SW480 (cell line): ENCODE data around the gene GPR152.
"Not testable (repeated sequence)": the region's sequence is repeated elsewhere in the genome, so short reads cannot be mapped to it uniquely, and the experiment has no call there.

ENCODE experiments used
- DNase-seq: peaks from one replicate; pipeline ENCODE4 v3.0.0-alpha.2; 2016; ENCODE audit warnings: low spot score

Gene GPR152

DNA sequence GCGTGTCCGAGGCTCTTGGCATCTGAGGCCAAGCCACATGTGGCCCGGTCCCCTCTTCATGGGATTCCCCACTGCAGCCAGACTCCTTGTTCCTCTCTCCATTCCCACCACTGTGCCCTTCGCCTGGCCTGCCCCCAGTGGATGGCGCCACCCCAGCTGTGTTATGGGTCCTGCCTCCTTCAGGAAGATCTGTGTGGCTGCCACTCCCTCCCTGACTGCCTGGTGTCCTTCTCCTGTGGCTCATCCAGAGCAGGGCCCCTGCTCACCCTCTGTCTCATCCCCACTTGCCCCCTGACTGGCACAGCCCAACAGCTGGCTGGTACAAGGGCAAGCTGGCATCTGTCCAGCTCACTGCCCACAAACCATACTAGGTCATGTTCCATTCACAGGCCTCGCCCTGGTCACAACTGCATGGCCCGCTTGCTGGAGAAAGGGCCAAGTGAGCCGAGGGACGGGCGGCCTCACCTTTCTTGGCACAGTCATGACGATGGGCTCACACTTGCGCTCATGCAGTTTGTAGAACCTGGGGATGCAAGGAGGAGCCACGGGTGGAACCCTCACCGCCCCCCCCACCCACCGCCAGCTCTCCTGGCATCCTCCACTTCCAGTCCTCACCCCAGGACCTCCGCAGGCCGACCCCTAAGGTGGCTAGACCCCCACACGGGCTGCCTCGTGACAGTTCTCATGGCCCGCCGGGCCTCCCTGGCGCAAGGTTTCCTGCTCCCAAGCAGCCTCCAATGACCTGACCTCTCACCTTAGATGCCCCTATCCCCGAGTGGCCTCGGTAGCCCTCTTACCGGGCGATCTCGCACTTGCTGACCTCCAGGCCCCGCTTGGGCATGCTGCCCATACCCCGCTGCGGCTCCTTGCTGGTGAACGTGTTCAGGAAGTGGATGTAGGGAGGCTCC lies 13.0 kb downstream of the GPR152 start:
- DNase-seq = peak; percentile 60

DNA sequence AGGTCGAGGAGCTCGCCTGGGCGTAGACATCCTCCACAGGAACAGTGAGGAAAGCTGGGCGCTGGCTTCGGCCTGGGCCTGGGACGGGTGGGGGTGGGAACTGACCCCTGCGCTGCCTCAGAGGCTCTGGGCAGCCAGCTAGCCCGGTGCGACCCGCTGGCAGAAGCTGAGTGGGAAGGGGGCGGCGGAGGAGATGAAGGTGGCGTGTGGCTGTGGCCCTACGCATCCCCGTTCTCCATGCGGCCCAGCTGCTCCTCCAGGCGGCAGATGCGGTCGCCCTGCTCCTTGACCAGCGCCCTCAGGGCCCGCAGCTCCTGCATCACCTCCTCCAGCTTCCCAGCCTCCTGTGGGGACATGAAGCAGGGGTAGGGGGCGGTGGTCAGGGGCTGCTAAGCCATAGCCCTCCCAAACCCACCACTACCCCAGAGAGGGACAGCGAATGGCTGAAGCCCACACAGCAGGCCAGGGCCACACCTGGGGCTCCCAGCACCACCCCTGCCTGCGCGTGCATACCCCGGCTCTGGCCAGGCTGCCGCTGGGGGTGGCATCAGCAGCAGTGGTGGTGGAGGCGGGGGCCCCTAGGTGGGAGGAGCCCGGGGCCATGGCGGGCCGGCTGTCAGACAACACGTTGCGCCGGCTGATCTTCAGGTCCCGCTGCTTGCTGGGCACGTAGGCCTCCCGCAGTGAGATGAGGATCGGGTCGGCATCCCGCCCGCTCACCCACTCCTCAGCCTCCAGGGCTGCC lies 14.2 kb downstream of the GPR152 start:
- DNase-seq = no peak

DNA sequence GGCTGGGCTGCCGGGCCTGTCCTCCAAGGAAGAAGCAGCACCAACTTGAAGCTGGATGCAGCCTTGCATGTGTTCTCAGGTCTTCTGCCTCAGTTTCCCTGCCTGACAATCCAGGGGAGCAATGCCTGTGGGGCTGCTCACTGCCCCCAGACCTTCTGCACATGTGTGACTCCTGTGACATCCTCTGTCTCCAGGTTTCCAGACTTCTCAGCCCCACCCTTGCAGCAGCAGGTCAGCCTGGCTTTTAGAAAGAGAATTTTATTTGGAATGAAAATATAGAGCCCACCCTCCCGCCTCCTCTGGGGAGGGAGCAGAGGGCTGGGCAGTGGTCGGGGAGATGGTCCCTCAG lies 14.7 kb downstream of the GPR152 start:
- no peak for DNase-seq

DNA sequence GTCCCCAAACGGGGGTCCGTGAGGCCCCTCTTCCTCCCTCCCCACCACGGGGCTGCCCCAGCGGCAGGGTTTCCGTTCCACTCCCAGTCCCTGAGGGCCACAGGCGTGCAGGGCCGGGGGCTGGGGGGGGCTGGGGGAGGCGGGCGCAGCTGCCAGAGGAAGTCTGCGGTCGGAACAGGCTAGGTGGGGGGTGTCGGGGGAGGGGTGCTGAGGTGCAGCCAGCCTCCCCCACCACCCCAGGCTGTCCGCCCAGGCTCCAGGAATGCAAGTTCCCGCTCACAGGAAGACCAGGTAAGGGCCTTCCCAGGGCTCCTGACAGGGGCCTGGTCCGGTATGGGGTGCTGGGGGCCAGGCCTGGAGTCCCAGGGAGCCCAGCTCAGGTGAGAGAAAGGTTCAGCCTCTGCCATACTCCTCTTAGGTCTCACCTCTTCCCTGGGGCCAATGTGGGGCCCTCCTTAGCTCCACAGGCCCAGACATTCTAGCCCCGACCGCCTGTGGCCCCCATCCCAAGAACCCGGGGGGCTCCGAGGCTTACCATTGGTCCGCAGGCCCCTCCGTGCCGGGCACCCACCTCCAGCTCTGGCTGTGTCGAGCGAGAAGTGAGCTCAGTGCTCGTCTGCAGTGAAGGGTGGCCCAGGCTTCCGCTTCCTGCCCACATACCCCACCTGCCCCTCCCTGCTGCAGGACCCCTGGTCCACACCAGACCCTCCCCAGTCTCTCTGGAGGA lies 15.3 kb downstream of the GPR152 start, which contains the start of gene PTPRCAP:
PTPRCAP (minus strand) TSS at position 601 of the 727 bp plus-strand sequence; CDS start at position 538, 63 bp downstream.
- DNase-seq = no peak

DNA sequence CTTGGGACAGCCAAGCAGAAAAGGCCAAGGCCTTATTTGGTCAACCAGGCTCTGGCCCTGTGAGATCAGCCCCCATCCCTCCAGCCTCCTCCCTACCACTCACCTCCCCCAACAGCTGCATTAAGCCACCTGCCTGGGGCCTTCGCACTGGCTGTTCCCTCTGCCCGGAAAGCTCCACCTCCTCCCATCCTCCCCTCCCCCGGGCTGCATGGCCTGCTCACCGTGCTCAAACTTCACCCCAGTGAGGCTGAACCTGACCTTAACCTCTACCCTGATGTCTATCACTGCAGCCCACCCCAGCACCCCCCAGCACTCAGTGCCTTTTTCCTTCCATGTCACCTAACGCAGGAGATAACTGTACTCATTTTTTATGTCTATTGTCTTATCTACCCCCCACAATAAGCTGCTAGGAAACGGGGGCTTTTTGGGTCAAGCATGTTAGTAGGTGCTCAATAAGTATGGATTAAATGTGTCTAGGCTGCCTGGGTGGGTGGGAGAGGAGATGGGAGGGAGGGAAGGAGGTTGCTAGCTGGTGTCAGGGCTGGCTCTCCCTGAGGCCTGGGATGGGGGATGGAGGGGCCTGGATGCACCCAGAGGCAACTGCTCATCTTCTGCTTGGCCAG lies 16.0 kb downstream of the GPR152 start:
- no peak for DNase-seq

DNA sequence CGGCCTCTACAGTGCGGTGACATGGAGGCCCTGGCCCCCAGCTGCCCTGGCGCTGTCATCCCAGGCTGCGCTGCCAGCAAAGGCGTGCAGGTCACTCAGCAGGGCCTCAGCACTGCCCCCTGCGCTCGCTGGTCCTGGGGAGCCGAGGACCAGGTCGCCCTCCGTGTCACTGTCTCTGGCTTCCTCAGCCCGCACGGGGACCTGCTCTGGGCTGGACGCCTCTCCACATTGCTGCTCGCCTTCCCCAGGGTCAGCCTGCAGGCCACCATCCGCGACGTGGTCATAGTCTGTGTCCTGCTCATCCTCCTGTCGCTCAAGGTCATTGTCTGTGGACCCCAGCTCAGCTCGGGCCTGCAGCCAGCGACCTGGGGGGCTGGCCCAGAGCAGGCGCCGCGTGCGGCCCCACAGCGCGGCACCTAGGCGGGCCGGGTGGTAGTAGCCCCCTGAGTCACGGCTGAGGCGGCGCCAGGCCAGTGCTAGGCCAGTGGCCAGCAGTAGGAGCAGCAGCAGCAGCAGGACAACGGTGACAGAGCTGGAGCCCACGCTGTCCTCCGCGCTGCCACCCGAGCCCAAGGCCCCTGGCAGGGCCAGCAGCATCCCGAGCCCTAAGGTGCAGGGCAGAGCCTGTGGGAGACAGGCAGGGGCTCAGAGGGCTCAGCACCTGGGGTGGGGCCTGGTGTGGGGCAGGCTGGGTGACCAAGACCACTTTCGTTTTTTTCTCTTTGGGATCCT lies 16.6 kb downstream of the GPR152 start:
- no peak for DNase-seq

DNA sequence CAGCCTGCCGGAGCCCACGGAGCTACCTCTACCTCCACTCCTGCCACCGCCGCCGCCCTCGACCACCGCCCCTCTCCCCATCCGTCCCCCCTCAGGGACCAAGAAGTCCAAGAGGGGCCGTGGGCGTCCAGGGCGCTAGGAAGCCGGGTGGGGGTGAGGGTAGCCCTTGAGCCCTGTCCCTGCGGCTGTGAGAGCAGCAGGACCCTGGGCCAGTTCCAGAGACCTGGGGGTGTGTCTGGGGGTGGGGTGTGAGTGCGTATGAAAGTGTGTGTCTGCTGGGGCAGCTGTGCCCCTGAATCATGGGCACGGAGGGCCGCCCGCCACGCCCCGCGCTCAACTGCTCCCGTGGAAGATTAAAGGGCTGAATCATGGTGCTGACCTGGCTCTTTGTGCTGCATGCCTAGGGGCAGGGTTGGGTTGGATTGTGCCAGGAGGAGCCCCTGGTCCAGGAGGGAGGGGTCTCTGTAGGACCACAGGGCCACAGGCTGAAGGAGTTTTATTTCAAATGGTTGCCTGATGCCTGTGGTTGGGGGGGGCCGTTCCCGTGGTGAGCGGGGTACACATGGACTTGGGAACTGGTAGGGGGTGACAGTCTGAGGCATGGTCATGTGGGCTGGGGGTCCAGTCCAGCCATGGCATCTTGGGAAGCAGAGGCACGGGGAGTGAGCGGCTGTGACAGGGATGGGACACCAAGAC lies 17.4 kb downstream of the GPR152 start:
- no peak for DNase-seq

DNA sequence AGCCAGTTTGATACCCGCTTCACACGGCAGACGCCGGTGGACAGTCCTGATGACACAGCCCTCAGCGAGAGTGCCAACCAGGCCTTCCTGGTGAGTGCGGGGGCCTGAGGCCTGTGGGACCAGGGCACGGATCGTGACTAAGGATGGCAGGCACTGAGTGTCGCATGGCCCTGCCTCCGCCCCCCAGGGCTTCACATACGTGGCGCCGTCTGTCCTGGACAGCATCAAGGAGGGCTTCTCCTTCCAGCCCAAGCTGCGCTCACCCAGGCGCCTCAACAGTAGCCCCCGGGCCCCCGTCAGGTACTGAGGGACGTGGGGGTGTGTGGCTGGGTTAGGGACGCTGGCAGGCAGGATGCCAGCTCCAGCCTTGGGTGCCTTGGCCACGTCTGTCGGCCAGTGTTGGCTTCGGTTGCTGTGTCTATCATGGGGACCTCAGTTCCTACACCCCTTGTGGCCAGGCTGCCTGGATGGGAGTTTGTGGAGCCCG lies 18.1 kb downstream of the GPR152 start:
- no peak for DNase-seq

DNA sequence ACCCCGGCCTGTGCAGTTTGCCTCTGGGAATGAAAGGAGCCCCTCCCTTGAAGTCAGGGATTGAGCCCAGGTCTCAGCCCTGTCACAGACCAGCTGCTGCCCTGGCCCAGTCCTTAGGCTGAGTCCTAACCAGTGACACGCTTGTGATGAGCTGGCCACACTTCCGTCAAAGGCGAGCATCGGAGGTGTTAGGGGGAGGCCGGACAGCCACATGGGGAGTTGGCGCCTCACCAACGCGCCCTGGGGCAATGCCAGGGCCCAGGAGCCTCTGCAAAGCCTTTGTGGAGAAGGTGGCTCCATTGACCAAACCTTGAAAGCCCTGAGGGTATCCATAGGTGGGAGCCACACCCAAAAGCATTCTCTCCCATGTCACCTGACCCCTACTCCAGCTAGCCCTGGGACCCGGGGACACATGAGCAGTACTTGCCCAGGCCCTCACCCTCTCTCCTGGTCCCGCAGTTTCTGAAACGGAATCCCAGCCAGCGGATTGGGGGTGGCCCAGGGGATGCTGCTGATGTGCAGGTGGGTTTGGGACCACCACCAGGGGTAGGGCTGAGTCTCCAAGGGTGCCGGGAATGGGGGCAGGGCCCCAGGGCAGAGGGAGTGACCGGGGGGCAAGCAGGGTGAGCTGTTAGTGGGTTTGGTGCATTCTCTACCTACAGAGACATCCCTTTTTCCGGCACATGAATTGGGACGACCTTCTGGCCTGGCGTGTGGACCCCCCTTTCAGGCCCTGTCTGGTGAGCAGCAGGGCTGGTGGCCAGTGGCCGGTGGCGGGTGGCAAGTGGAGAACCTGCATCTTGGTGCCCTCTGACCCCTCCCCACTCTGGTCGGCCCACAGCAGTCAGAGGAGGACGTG lies 18.8 kb downstream of the GPR152 start:
- no peak for DNase-seq

DNA sequence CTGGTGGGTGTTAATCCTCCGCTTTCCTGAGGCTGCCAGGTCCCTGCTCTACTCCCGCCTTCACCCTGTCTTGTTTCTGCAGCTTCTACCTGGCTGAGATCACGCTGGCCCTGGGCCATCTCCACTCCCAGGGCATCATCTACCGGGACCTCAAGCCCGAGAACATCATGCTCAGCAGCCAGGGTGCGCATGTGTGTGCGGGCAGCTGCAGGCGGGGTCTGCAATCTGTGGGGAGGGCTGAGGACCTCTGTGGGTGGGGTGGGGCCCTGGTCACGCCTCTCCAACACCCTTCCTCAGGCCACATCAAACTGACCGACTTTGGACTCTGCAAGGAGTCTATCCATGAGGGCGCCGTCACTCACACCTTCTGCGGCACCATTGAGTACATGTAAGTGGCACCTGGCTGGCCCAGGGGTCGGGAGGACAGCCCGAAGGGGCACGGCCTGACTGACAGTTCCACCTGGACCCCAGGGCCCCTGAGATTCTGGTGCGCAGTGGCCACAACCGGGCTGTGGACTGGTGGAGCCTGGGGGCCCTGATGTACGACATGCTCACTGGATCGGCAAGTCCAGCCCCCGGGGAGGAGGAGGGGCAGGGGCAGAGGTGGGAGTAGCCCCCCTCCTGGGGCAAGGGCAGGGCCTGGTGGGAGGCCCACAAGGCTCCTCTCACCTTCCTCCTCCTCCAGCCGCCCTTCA lies 19.7 kb downstream of the GPR152 start:
- no peak for DNase-seq

DNA sequence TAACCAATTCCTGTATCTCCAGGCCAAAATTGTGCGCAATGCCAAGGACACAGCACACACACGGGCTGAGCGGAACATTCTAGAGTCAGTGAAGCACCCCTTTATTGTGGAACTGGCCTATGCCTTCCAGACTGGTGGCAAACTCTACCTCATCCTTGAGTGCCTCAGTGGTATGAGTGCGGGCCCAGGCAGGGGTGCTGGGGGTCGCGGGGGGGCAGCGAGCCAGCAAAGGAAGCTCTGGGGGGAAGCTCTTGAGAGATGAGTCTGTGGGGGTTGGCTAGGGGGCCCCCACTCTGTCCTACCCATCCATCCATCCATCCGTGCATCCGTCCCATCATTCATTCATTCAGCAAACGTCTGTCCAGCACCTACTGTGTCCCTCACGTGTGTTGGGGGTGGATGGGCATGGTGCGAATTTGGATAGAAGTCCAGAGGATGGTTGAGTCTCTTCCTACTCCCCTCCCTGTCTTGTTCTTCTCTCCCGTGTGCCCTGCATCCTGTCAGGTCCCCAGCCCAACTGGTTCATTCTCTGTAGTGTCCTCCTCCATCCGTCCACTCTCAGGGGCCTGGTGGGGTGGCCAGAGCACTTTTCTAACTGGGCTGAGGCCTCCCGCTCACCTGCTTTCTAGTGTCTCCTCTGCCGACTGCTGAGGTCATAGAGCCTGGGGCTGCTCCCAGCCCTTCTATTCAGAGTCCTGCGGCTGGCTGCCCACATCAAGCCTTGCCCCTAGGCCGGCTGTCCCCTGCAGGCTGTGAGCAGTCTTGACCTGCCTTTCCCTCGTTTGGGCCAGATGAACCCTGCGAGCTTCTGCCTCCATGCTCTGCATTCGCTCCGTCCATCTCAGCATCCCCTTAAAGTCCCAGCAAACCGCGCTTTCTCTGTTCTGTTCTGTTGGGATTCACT lies 20.9 kb downstream of the GPR152 start:
- DNase-seq = no peak

DNA sequence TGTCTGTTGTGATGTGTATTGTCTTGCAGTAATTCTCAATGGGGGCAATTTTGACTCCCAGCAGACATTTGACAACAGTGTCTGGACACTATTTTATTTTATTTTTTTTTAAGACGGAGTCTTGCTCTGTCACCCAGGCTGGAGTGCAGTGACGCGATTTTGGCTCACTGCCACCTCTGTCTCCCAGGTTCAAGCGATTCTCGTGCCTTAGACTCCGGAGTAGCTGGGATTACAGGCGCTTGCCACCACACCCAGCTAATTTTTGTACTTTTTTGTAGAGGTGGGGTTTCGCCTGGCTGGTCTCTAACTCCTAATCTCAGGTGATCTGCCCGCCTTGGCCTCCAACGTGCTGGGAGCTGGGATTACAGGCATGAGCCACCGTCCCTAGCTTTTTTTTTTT lies 22.8 kb downstream of the GPR152 start:
- no peak for DNase-seq

DNA sequence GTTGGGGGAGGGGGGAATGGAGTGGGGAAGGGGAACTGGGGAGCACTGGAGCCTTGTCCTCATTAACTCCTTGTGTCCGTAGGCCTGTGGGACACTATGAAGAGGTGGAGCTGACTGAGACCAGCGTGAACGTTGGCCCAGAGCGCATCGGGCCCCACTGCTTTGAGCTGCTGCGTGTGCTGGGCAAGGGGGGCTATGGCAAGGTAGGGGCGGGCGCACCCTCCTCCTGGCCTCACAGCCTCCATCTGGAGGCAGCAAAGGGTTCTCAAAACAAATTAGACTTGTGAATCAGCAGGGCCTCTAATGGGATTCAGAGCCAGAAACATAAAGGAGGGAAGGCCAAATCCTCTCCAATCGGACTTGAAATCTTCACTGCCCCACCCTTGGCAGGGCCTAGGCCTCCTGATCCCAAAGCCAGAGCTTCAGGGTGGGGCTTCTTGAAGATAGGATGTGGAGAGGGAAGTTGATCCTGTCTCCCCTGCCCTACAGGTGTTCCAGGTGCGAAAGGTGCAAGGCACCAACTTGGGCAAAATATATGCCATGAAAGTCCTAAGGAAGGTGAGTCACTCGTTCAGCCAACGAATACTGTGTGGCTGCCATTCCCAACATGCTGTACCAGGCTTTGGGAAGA lies 23.4 kb downstream of the GPR152 start:
- DNase-seq = no peak

DNA sequence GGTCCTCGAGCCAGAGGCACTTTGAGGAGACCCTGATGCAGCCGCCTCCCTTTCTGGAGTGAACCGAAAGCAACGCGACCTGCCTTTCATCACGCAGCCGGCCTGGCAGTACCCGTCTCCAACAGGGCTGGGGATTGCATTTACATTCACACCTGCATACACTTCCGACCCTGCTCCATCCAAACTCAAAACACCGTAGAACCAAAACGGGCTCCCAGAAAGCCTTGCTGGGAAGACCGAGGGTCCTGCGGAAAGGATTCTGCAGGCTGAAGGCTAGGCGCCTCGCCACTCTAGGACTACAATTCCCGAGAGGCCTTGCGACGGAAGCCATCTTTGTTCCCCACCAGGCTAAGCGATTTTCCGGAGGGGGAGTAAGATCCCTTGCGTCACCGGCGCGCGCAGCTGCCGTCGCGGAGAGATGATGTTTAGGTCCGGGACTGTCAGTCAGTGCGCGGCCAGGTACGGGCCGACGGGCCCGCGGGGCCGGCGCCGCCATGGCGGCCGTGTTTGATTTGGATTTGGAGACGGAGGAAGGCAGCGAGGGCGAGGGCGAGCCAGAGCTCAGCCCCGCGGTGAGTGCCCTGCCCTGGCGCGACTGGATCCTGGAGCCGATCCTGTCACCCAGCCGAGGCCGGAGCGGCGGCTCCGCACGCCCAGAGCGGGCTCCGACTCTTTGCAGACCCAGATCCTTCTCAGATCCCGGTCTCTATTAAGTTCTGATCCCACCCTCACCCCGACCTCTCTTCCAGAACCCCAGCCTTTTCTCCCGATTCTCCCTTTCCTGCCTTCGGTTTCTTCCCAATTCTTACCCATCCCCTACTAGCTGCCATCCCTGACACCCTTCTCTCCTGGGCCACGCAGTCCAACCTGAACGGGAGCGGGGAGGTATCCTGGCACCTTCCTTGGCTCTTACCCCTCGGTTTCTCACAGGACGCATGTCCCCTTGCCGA lies 24.2 kb downstream of the GPR152 start, which contains the start of gene RPS6KB2:
RPS6KB2 (plus strand) TSS at position 443 of the 950 bp plus-strand sequence; CDS start at position 495, 52 bp downstream.
- DNase-seq = peak; percentile 97

DNA sequence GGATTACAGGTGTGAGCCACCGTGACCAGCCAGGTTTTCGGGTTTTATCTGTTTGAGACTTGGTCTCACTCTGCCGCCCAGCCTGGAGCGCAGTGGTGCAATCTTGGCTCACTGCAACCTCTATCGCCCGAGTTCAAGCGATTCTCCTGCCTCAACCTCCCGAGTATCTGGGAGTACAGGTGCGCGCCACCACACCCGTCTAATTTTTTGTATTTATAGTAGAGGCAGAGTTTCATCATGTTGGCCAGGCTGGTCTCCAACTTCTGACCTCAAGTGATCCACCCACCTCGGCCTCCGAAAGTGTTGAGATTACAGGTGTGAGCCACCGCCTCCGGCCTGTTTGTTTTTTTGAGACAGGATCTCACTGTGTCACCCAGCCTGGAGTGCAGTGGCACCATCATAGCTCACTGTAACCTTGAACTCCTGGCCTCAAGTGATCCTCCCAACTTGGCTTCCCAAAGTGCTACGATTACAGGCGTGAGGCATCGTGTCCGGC lies 25.1 kb downstream of the GPR152 start:
- not testable (repeated sequence) for DNase-seq
